K562 (cell line): Measurements from ENCODE around the gene GCNT2. TPM values are rescaled to one million over a fixed set of nuclear protein-coding genes. Genes with fewer than 3 reads are reported as not detected.
A peak's percentile ranks its signal among the peaks of the same experiment; 100 is the strongest.

Experiments used
- ATAC-seq: fragments of 200-7000 bp; cut with Tn5 transposase; 3 replicates; pipeline ENCODE4 v1.9.1; 2020; ENCODE audit warnings: moderate library complexity
- BruUV-seq: library from RNA; stranded (reverse); fragments of 400-500 nt; replicated peaks from 2 replicates; lab custom pipeline; 2021; lab: Mats Ljungman, UMichigan
- CTCF ChIA-PET: fragments of 300-600 bp; formaldehyde crosslinking; extraction: SDS; loops from one replicate; lab custom pipeline; 2021; ENCODE audit warnings: low intra/inter-chr PET ratio; lab: Yijun Ruan, JAX
- POLR2A ChIA-PET: fragments of 300-600, 350-650 bp; sonication (Branson Sonifier 250); formaldehyde crosslinking; extraction: SDS; loops from one replicate; lab custom pipeline; 2021; ENCODE audit warnings: antibody characterized with exemption, inconsistent platforms; lab: Yijun Ruan, JAX
- DNase-seq, 4 experiments: peaks; one replicate each; pipeline versions ENCODE4 v3.0.0 to v3.0.0-alpha.2; 2011 to 2018; ENCODE audit warnings: low spot score in 3 of 4, mixed read lengths in 3 of 4; ENCODE audit errors: extremely low read depth in 1 of 4
- FAIRE-seq: peaks from 2 replicates; lab custom pipeline; 2011; peaks lifted over from hg19 to GRCh38; lab: Jason Lieb, UNC
- H2AFZ ChIP-seq: 2 replicates; pipeline ENCODE4 v1.6.0; 2011; ENCODE audit warnings: low read depth, low read length, control low read depth, inconsistent platforms
- H3K27ac ChIP-seq: fragments of 200-600 bp; 3 replicates; pipeline ENCODE4 v1.8.0; 2011; ENCODE audit warnings: low read depth, mild to moderate bottlenecking, control low read depth, inconsistent platforms, low read length, moderate library complexity, mixed read lengths; ENCODE audit errors: extremely low read depth
- H3K27me3 ChIP-seq, 2 experiments: fragments of 300-600 bp in 1 of 2; 2 replicates in 1 of 2; 3 replicates in 1 of 2; pipeline versions ENCODE4 v1.6.0 to v1.8.0; 2011; ENCODE audit warnings: inconsistent platforms in 2 of 2, low read length in 2 of 2, mild to moderate bottlenecking in 1 of 2, mixed read lengths in 1 of 2, moderate library complexity in 1 of 2; ENCODE audit not compliant: control insufficient read depth in 2 of 2, insufficient read depth in 2 of 2
- H3K36me3 ChIP-seq: fragments of 300-600 bp; 3 replicates; pipeline ENCODE4 v1.8.0; 2011; ENCODE audit warnings: mild to moderate bottlenecking, low read length, inconsistent platforms; ENCODE audit not compliant: control insufficient read depth, insufficient read depth
- H3K4me1 ChIP-seq, 2 experiments: fragments of 200-600 bp in 1 of 2; replicated peaks in 1 of 2; 2 replicates in 1 of 2; 3 replicates in 1 of 2; pipeline versions ENCODE4 v1.5.1 to v1.8.0; 2011; ENCODE audit warnings: inconsistent platforms in 2 of 2, low read length in 2 of 2, mild to moderate bottlenecking in 1 of 2, mixed read lengths in 1 of 2, moderate library complexity in 1 of 2; ENCODE audit not compliant: control insufficient read depth in 2 of 2, insufficient read depth in 2 of 2
- H3K4me2 ChIP-seq: 2 replicates; pipeline ENCODE4 v1.6.1; 2011; ENCODE audit warnings: low read length, control low read depth, inconsistent platforms, mixed read lengths; ENCODE audit not compliant: insufficient read depth
- H3K4me3 ChIP-seq: fragments of 200-600 bp; sonication (generic), shearing (Covaris generic); 2 replicates; pipeline ENCODE4 v1.5.1; 2016; ENCODE audit warnings: control low read depth, inconsistent platforms
- H3K79me2 ChIP-seq: fragments of 200-600 bp; 3 replicates; pipeline ENCODE4 v1.8.0; 2011; ENCODE audit warnings: low read length, inconsistent platforms; ENCODE audit not compliant: control insufficient read depth, insufficient read depth
- H3K9ac ChIP-seq, 2 experiments: 2 replicates each; pipeline versions ENCODE4 v1.6.0 to v1.6.1; 2011; ENCODE audit warnings: low read depth in 2 of 2, low read length in 2 of 2, control low read depth in 1 of 2, inconsistent platforms in 1 of 2, mild to moderate bottlenecking in 1 of 2, mixed read lengths in 1 of 2; ENCODE audit not compliant: insufficient read depth in 1 of 2
- H3K9me1 ChIP-seq: one replicate; pipeline ENCODE4 v1.6.0; 2011; ENCODE audit warnings: inconsistent platforms, mild to moderate bottlenecking, low read length, moderate library complexity; ENCODE audit not compliant: control insufficient read depth, insufficient read depth
- H3K9me3 ChIP-seq: replicated peaks from 2 replicates; pipeline ENCODE4 v1.5.1; 2011; ENCODE audit warnings: low read depth, low read length, inconsistent platforms; ENCODE audit not compliant: control insufficient read depth, insufficient read depth
- H4K20me1 ChIP-seq: replicated peaks from 2 replicates; pipeline ENCODE4 v1.6.1; 2011; ENCODE audit warnings: low read length, inconsistent platforms, mixed read lengths; ENCODE audit not compliant: control insufficient read depth, insufficient read depth
- DIDO1 ChIP-seq: fragments of 450-650 bp; IDR thresholded peaks from 2 replicates; pipeline ENCODE4 v1.6.1; 2016; ENCODE audit warnings: low read depth, missing biosample characterization, missing genetic modification characterization
- MITF ChIP-seq: IDR thresholded peaks from 2 replicates; pipeline ENCODE4 v1.6.1; 2014; ENCODE audit warnings: antibody characterized with exemption
- OTX1 ChIP-seq: fragments of 450-650 bp; formaldehyde crosslinking; IDR thresholded peaks from 2 replicates; pipeline ENCODE4 v1.4.0; 2022; ENCODE audit warnings: mild to moderate bottlenecking
- PML ChIP-seq: IDR thresholded peaks from 2 replicates; pipeline ENCODE4 v1.6.1; 2012; ENCODE audit warnings: low read length, inconsistent platforms
- SOX6 ChIP-seq: fragments of 450-650 bp; IDR thresholded peaks from 2 replicates; pipeline ENCODE4 v1.6.1; 2014; ENCODE audit warnings: mild to moderate bottlenecking
- WGBS: fragments of 100-300 bp; shearing (Covaris generic); methylation state at CpG from one replicate; pipeline ENCODE4 v1.1.6; 2016; ENCODE audit warnings: low coverage, mixed read lengths; ENCODE audit not compliant: insufficient coverage; ENCODE audit errors: missing lambda C conversion rate; 5-methylcytosine and 5-hydroxymethylcytosine counted together
- in situ Hi-C: fragments of 300-500 bp; cut with MboI; formaldehyde crosslinking; loops from 4 replicates; pipeline ENCODE4 v1.15.0; 2018; ENCODE audit warnings: inconsistent platforms, mixed read lengths
- intact Hi-C: fragments of 100-400 bp; cut with micrococcal nuclease; formaldehyde crosslinking; loops from 2 replicates; pipeline ENCODE4 v1.14.2; 2022
- polyA plus RNA-seq, 8 experiments: library from polyadenylated mRNA; depleted of rRNA in 4 of 8; stranded (reverse) in 5 of 8; unstranded in 3 of 8; fragments of >200 nt; fragmentation: Nextera tagmentation in 2 of 8; fragmentation: Illumina TruSeq in 1 of 8; extraction: Ambion mirVana in 2 of 8; extraction: Trizol in 1 of 8; gene quantifications; 2 replicates each; pipeline versions ENCODE4 v1.2.1 to v1.2.3, GENCODE V29; 2011 to 2014; ENCODE audit warnings: inconsistent platforms in 1 of 8, missing spikeins in 1 of 8
- total RNA-seq, 7 experiments: library from RNA; depleted of rRNA in 6 of 7; stranded (reverse); fragments of >200 nt in 6 of 7; fragmentation: Illumina TruSeq in 2 of 7; extraction: Trizol in 2 of 7; gene quantifications; 2 replicates each; pipeline versions ENCODE4 v1.2.1 to v1.2.3, GENCODE V29; 2011 to 2021; ENCODE audit warnings: low replicate concordance in 1 of 7
- TF ChIP-seq, protein P1 (sequence below): sonication (generic); formaldehyde crosslinking; IDR thresholded peaks from 2 replicates; pipeline ENCODE4 v1.8.0; 2022; ENCODE audit warnings: mild to moderate bottlenecking, missing genetic modification reagents

GCNT2 gene
- total and polyA plus RNA-seq, 9 of the 15 experiments (the other 6 are each of a cell fraction or from before 2014, with no cell fraction given): 0.78 to 2.6 (median 1.6) TPM

GRCh38 chr6:10588562-10589428 lies 67.6 kb downstream of the GCNT2 start (continued):
- TF ChIP-seq, protein P1, sequence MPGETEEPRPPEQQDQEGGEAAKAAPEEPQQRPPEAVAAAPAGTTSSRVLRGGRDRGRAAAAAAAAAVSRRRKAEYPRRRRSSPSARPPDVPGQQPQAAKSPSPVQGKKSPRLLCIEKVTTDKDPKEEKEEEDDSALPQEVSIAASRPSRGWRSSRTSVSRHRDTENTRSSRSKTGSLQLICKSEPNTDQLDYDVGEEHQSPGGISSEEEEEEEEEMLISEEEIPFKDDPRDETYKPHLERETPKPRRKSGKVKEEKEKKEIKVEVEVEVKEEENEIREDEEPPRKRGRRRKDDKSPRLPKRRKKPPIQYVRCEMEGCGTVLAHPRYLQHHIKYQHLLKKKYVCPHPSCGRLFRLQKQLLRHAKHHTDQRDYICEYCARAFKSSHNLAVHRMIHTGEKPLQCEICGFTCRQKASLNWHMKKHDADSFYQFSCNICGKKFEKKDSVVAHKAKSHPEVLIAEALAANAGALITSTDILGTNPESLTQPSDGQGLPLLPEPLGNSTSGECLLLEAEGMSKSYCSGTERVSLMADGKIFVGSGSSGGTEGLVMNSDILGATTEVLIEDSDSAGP (CRISPR knock-in tag): no peak
- no peak for TF ChIP-seq SOX6
- TF ChIP-seq, all 486 proteins: peak for 12

DNA sequence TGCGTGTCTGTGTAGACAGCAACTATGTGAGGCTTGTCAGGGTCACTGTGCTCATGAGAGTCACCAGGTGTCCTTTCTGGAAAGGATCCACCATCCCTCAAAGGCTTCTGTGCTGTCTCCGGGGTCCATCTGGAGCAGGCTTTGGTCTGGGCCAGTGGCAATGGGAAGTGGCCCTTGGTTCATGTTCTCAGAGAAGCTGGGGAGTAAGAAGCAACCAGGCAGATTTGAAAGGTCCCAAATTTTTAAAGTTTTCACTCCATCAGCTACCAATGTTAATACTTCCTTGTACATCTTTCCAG lies 68.2 kb downstream of the GCNT2 start:
- POLR2A ChIA-PET: interaction anchor here (1.1 kb wide), 1 partner anchor 10 kb away, joined by 4 read pairs; no protein-coding TSS in a partner anchor
- H2AFZ ChIP-seq: no peak overlapping the region
- in situ Hi-C loops: no loop called here

More for the DNA sequence above, 68.2 kb downstream of the GCNT2 start:
- CTCF ChIA-PET: no interaction called here
- H3K9me1 ChIP-seq: no peaks in the 10 kb centered on the region
- peaks cover 11 to 12% of the 10 kb centered on the region in 2 experiments for H3K4me1 ChIP-seq
- WGBS: 44% methylated on average over 2 of the region's 2 CpGs
- ATAC-seq (peak; percentile 21; the same call in 1 of the 3 replicates), FAIRE-seq (no peak), DNase-seq (no peak)
- H4K20me1 ChIP-seq: no peaks in the 10 kb centered on the region
- H3K27ac ChIP-seq: no peak overlapping the region
- no peak overlapping the region for H3K9ac ChIP-seq
- H3K36me3 ChIP-seq: no peaks in the 10 kb centered on the region
- no peak overlapping the region for H3K4me2 ChIP-seq
- BruUV-seq: no TSS peak
- no peak overlapping the region for H3K4me3 ChIP-seq
- H3K79me2 ChIP-seq: no peaks in the 10 kb centered on the region
- intact Hi-C loops: no loop called here
- H3K27me3 ChIP-seq: peaks cover 5 to 39% of the 10 kb centered on the region in 2 experiments; a peak in 4 of 5 replicates
- no peak for TF ChIP-seq DIDO1 (tag)
- no peak for TF ChIP-seq PML
- no peak for TF ChIP-seq MITF
- no peak for TF ChIP-seq OTX1 (CRISPR knock-in tag)
- TF ChIP-seq, all 486 proteins: peak for 0
- H3K9me3 ChIP-seq: no peaks in the 10 kb centered on the region
